Amygdala (tissue), 56 donors: ENCODE results near the gene BCL7C.

Experiments
- DNase-seq, 56 donors: peaks; one replicate each; lab custom pipeline; 2025; lab: John Stamatoyannopoulos, UW

The BCL7C gene

DNA sequence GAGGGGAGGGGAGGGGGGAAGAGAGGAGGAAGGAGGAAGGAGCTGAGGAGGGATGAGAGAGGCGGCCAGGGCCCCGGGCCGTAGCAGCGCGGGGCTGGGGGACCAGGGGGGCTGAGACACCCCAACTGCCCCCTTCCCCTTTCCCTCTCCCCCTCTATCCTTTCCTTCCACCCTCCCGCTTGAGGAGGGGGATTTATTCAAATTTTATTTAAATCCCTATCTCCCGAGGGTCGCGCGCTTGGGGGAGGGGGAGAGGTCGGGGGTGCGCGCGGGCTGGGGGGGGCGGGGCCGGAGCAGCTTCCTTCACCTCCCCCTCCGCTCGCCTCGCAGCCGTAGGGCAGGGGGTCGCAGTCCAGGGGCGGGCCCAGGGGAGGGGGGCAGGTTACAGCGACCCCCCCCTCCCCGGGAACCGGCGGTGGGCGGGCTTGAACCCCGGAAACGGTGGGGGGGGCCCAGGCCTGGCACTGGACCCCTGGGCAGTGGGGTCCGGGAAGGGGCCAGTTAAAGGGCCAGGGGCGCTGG is 29.7 kb upstream of the BCL7C start, which contains the start of gene FBXL19:
Gene FBXL19, plus strand, starts transcription at position 19 of the 522 bp plus-strand sequence. CDS start 2,183 bp downstream, outside the sequence.
- peak in 1 of 56 donors; percentile 63 for DNase-seq

GRCh38 chr16:30922960-30923535 is 29.2 kb upstream of the BCL7C start:
- DNase-seq = peak; percentile 88 to 100 (median 99)

DNA sequence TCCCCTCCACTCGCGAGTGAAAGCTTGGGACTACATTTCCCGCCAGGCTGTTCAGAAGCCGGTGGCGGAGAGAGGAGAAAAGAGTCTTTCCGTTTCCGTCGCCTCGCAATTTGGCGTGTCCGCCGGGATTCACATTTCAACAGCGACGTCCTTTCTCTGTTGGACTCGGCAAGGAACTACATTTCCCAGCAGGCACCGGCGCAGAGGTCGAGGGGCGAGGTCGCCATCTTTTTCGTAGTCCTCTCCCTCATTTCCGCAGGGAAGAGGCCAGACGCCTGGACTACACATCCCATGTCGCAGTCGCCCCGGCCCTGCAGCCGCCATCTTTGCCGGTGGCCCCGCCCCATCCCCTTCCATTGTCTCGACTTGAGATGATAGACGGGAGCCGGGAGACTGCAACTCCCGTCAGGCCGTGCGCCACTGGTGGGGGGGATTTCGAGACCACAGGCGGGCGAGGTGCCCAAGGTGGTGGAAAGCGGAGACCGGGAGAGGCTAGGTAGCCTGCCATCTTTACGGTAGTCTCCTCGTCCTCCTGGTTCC is 28.6 kb upstream of the BCL7C start:
- peak; percentile 92 to 100 (median 100) for DNase-seq

- peak in 55 of 56 donors; percentile 13 to 96 (median 77) for DNase-seq
These were observed 28.0 kb upstream of the BCL7C start for GRCh38 chr16:30921748-30922419.

- DNase-seq = no peak
These were observed 27.5 kb upstream of the BCL7C start for GRCh38 chr16:30921459-30921747.

- DNase-seq = no peak
These were observed 27.0 kb upstream of the BCL7C start for GRCh38 chr16:30920891-30921290.

DNA sequence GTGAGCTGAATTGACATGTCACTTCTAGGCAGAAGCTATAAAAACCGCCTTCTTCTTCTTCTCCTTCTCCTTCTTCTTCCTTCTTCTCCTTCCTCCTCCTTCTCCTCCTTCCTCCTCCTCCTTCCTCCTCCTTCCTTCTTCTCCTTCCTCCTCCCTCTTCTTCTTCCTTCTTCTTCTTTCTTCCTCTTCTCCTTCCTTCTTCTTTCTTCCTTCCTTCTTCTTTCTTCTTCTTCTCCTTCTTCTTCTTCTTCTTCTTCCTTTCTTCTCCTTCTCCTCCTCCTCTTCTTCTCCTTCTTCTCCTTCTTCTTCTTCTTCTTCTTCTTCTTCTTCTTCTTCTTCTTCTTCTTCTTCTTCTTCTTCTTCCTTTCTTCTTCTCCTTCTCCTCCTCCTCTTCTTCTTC is 24.7 kb upstream of the BCL7C start:
- DNase-seq = no peak

- no peak for DNase-seq
These were observed 21.0 kb upstream of the BCL7C start for GRCh38 chr16:30914830-30915229.

DNA sequence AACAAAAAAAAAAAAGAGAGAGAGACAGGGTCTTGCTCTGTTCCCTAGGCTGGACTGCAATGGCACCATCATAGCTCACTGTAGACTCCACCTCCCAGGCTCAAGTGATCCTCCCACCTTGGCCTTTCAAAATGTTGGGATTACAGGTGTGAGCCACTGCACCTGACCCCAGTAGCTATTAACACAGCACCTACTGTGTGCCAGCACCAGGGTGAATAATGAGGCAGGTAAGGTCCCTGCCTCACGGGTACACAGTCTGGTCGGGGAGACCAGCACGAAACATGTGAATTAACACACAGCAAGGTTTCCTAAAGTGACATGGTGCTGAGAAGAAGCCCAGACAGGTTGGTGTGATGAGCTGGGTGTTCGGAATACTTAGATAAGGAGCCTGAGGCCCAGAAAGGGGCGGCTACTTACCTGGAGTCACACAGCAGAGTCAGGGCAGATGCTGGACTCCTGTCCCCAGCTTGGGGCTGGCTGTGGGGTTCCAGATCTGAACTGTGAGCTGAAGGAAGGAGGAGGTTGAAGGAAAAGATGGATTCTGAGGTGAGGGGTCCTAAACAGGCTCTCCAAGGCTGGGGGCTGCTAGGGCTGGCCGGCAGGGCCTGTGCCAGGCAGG is 19.0 kb upstream of the BCL7C start:
- DNase-seq = no peak

DNA sequence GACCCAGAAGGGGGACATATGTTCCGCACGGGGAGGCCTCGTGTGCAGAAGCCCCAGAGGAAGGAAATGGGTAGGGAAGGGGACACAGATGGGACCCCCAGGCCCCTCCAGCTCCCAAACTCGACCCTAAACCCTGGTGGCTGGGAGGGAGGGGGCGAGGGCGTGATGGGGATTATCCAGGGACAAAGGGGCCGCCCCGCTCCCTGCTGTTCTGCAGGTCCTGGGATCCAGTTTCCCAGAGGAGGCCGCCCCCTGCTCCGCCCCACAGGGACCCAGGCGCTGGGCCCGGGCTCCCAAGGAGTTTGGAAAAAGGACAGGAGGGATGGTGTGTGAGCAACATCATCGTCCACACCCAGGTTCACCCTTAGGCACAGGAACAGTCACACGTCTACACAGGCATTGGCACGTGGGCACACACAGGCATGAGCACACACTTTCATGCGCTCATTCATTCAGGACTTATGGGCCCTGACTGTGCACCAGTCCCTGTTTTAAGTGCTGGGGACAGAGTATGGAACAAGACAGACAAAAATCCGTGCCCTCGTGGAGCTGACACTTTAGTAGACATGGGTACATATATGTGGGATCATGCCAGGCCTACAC is 16.7 kb upstream of the BCL7C start:
- no peak for DNase-seq

DNA sequence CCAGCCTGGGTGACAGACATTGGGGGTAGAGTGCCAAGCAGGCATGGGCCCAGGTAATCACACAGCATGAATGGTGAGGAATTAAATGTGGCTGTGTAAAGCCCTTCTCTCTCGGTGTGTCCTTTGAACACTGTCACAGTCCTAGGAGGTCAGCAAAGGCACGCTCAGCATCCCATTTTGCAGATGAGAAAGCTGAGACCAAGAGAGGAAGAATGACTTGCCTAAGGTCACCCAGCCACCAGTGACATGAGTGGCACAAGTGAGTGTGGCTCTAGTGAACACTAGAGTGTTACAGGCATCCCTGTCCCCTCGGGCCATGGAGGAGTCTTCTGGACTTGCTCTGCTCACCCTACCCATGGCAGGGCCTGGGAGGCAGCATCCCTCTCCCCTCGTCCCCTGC is 13.2 kb upstream of the BCL7C start:
- no peak for DNase-seq

- DNase-seq = no peak
These were observed 10.4 kb upstream of the BCL7C start for GRCh38 chr16:30904114-30904780.

GRCh38 chr16:30903596-30903995 is 9.7 kb upstream of the BCL7C start:
- DNase-seq = peak in 9 of 56 donors; percentile 8 to 55 (median 19)

DNA sequence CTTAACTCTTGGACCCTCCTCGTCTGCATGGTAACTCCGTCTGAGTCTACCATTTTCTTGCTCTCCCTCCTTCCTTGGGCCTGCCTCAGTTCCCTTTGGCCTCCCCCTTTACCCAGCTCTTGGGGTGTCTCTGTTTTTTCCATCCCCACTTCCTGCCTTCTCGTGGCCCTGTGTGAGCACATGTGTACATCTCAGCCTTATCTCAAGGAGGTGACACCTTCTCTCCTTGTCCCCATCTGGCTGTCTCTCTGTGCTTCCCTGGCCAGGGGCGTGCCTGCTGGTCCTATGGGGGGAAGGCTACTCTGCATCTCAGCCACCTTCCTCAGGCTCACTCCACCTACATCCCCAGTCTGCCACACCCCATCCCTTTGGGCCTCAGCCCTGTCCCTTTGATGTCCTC is 9.1 kb upstream of the BCL7C start:
- DNase-seq = no peak

DNA sequence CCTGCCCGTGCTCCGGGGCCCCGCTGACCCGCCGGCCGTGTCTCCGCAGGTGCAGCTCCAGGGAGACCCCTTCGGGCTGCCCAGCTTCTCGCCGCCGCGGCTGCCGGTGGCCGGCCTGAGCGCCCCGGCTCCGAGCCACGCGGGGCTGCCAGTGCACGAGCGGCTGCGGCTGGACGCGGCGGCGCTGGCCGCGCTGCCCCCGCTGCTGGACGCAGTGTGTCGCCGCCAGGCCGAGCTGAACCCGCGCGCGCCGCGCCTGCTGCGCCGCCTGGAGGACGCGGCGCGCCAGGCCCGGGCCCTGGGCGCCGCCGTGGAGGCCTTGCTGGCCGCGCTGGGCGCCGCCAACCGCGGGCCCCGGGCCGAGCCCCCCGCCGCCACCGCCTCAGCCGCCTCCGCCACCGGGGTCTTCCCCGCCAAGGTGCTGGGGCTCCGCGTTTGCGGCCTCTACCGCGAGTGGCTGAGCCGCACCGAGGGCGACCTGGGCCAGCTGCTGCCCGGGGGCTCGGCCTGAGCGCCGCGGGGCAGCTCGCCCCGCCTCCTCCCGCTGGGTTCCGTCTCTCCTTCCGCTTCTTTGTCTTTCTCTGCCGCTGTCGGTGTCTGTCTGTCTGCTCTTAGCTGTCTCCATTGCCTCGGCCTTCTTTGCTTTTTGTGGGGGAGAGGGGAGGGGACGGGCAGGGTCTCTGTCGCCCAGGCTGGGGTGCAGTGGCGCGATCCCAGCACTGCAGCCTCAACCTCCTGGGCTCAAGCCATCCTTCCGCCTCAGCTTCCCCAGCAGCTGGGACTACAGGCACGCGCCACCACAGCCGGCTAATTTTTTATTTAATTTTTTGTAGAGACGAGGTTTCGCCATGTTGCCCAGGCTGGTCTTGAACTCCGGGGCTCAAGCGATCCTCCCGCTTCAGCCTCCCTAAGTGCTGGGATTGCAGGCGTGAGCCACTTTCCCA is 8.4 kb upstream of the BCL7C start:
- DNase-seq = peak in 36 of 56 donors; percentile 20 to 73 (median 48)

- no peak for DNase-seq
These were observed 7.5 kb upstream of the BCL7C start for GRCh38 chr16:30901201-30902028.

GRCh38 chr16:30900588-30900987 is 6.7 kb upstream of the BCL7C start:
- DNase-seq = no peak

DNA sequence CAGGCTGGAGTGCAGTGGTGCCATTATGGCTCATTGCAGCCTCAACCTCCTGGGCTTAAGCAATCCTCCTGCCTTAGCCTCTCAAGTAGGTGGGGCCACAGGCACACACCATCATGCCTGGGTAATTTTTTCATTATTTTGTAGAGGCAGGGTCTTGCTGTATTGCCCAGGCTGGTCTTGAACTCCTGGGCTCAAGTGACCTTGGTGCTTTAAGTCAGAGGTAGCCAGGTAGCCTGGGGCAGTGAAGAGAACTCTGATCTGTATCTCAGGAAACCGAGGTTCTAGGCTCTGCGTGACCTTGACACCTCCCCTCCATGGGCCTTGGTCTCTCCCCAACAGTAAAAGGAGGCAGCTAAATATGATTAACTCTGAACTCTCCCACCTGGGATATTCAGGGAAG is 5.9 kb upstream of the BCL7C start:
- DNase-seq = no peak
